Activated naive CD4-positive, alpha-beta T cell treated with anti-CD3 and anti-CD28 coated beads, Interleukin-2, amount 50 U/mL, for 16 hours (primary cell): ENCODE results near the gene ITGAV.

Experiments
- DNase-seq: peaks from one replicate; pipeline ENCODE4 v3.0.0-alpha.2; 2020

Gene ITGAV

DNA sequence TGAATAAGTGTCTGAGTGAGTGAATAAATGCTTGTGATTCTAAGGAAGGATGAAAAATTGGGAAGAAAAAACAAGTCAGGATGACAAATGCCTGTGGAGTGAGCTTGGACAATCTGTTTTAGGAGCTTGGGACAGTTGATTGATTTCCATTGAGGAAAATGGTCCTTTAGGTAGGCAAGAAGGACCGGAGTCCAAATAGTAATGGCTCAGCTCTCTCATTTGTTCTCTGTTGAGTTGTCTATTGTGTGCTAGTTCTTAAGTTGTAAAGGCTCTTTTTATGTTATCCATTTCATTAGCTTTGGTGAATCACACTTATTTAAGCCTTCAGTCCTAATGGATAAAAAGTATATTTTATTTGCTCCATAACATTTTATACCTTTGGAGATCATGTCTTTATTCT lies 135.9 kb downstream of the ITGAV start:
- no peak for DNase-seq

DNA sequence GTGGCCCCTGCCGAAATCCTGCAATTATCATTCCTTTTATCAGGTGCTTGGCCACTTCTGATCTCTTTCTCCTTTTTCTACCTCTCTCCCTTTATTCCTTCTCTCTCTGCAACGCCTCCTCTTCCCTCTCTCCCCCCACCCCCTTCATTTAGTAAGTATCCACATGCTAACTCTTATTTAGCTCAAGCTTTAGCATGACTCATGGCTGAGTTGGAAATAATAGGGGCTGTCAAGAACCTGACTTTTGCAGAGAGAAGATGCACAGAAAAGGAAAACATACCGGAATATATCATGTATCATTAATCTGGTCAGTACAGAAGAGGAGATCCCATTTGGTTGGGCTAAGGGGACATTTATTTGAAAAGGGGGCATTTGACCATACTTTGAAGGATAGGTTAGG lies 137.1 kb downstream of the ITGAV start:
- DNase-seq: no peak

DNA sequence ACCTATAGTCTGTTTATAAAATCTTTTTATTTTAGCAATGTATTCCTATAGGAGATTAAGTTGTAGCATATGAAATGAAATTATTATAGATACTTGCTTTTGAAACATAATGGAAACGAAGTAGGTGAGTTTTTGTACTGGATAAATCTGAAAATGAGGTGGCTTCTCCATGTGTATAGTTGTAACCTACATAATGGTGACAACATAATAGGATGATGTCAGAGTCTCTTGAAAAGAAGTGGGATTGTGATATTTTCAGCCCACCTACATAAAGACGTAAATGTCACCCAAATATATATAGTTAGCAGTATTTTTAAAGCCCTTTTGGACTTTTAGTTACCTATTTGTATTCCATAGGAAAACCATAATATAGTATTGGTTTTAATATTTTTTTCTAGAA lies 138.8 kb downstream of the ITGAV start:
- DNase-seq: no peak
